Body of pancreas (tissue), 4 donors: ENCODE measurements around the gene YJU2. TPM values are rescaled to one million over a fixed set of nuclear protein-coding genes. Genes with fewer than 3 reads are reported as not detected.
"Not testable (repeated sequence)": the region's sequence is repeated elsewhere in the genome, so short reads cannot be mapped to it uniquely, and the experiment has no call there.

ENCODE experiments used
- ATAC-seq: fragments of 150-250 bp; one replicate; pipeline ENCODE4 v1.9.1; 2016
- DNase-seq, 4 donors: peaks; one replicate each; pipeline ENCODE4 v3.0.0-alpha.2; 2019
- H3K27ac ChIP-seq, 4 donors: fragments of 200-600 bp; sonication (generic); 1 replicate in 3 of 4; 2 replicates in 1 of 4; pipeline versions ENCODE4 v1.5.1 to v1.6.1; 2016 to 2019; ENCODE audit warnings: mild to moderate bottlenecking in 1 of 4, mixed read lengths in 1 of 4, moderate library complexity in 1 of 4
- H3K27me3 ChIP-seq, 2 donors: fragments of 200-600 bp; sonication (generic); one replicate each; pipeline ENCODE4 v1.6.0; 2016; ENCODE audit warnings: mild to moderate bottlenecking in 1 of 2
- H3K36me3 ChIP-seq, 2 donors: fragments of 200-600 bp; sonication (generic); replicated peaks in 1 of 2; 2 replicates each; pipeline ENCODE4 v1.5.1; 2016; ENCODE audit warnings: low read depth in 2 of 2; ENCODE audit not compliant: insufficient read depth in 1 of 2
- H3K4me1 ChIP-seq: fragments of 200-600 bp; sonication (generic); one replicate; pipeline ENCODE4 v1.6.0; 2016
- H3K4me3 ChIP-seq, 2 donors: fragments of 200-600 bp; sonication (generic); 1 replicate in 1 of 2; 2 replicates in 1 of 2; pipeline ENCODE4 v1.5.1; 2016 to 2019
- H3K9me3 ChIP-seq, 3 donors: fragments of 200-600 bp; sonication (generic); 1 replicate in 2 of 3; 2 replicates in 1 of 3; pipeline ENCODE4 v1.5.1; 2016
- POLR2A ChIP-seq, 3 donors: fragments of 450-650 bp; IDR thresholded peaks; one replicate each; pipeline ENCODE4 v1.6.1; 2016; ENCODE audit warnings: antibody characterized with exemption in 3 of 3, mild to moderate bottlenecking in 2 of 3
- WGBS, 2 donors: methylation state at CpG; one replicate each; pipeline ENCODE4 v1.1.5; 2017; 5-methylcytosine and 5-hydroxymethylcytosine counted together
- intact Hi-C: fragments of 100-400 bp; cut with DNase I; formaldehyde crosslinking; loops from one replicate; pipeline ENCODE4 v1.15.1; 2023
- total RNA-seq, 2 donors: library from RNA; depleted of rRNA; stranded (reverse); fragments of >200 nt; gene quantifications; one replicate each; pipeline ENCODE4 v1.1.0, GENCODE V29; 2016
- TF ChIP-seq, protein P1 (sequence below), 7 experiments: fragments of 450-650 bp in 4 of 7; fragments of 200-600 bp in 3 of 7; sonication (generic) in 3 of 7; IDR thresholded peaks; one replicate each; pipeline ENCODE4 v1.5.1; 2016 to 2019; ENCODE audit warnings: antibody characterized with exemption in 7 of 7

Gene YJU2
- total RNA-seq, 2 donors from 2014 or later = 15.5 to 20.2 TPM

DNA sequence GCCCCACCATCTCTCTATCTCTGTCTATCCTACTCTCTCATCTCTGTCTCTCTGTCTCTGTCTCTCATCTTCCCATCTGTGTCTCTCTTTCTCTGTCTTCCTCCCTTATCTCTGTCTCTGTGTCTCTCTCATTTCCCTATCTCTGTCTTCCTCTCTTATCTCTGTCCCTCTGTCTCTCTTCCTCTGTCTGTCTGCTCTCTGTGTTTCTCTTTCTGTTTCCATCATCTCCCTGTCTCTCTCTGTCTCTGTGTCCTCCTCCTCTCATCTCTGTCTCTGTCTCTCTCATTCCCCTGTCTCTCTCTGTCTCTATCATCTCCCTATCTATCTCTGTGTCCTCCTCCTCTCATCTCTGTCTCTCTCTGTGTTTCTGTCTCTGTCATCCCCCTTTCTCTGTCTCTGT is 19.1 kb upstream of the YJU2 start:
- Histone ChIP-seq H3K27ac (no peak overlapping the region), H3K4me3 (no peak overlapping the region), H3K36me3 (no peaks in the 10 kb centered on the region), H3K4me1 (no peaks in the 10 kb centered on the region), H3K9me3 (no peaks in the 10 kb centered on the region), H3K27me3 (peaks cover 0 to 6% of the 10 kb centered on the region in 2 donors)
- DNase-seq = no peak
- no peak for TF ChIP-seq POLR2A (IDR thresholded peaks at IDR 0.05)
- TF ChIP-seq, protein P1, sequence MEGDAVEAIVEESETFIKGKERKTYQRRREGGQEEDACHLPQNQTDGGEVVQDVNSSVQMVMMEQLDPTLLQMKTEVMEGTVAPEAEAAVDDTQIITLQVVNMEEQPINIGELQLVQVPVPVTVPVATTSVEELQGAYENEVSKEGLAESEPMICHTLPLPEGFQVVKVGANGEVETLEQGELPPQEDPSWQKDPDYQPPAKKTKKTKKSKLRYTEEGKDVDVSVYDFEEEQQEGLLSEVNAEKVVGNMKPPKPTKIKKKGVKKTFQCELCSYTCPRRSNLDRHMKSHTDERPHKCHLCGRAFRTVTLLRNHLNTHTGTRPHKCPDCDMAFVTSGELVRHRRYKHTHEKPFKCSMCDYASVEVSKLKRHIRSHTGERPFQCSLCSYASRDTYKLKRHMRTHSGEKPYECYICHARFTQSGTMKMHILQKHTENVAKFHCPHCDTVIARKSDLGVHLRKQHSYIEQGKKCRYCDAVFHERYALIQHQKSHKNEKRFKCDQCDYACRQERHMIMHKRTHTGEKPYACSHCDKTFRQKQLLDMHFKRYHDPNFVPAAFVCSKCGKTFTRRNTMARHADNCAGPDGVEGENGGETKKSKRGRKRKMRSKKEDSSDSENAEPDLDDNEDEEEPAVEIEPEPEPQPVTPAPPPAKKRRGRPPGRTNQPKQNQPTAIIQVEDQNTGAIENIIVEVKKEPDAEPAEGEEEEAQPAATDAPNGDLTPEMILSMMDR (IDR thresholded peaks at IDR 0.05) = no peak
- ATAC-seq = no peak
- intact Hi-C loops = no loop called here

DNA sequence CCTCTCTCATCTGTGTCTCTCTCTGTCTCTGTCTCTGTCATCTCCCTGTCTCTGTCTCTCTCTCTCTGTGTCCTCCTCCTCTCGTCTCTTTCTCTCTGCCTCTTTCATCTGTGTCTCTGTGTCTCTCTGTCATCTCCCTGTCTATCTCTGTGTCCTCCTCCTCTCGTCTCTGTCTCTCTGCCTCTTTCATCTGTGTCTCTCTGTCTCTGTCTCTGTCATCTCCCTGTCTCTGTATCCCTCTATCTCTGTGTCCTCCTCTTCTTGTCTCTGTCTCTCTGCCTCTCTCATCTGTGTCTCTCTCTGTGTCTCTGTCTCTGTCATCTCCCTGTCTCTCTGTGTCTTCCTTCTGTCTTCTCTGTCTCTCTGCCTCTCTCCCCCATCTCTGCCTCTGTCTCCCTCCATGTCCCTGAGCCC is 18.1 kb upstream of the YJU2 start:
- Histone ChIP-seq H3K4me1 (no peaks in the 10 kb centered on the region), H3K27ac (no peak overlapping the region), H3K27me3 (peaks cover 0 to 6% of the 10 kb centered on the region in 2 donors), H3K4me3 (no peak overlapping the region), H3K36me3 (no peaks in the 10 kb centered on the region), H3K9me3 (no peaks in the 10 kb centered on the region)
- WGBS, 2 donors = 37 to 49% methylated on average over 2 of the region's 2 CpGs
- ATAC-seq (no peak), DNase-seq (no peak)
- no peak for TF ChIP-seq POLR2A (IDR thresholded peaks at IDR 0.05)
- TF ChIP-seq, protein P1 (IDR thresholded peaks at IDR 0.05) = no peak
- intact Hi-C loops = no loop called here

DNA sequence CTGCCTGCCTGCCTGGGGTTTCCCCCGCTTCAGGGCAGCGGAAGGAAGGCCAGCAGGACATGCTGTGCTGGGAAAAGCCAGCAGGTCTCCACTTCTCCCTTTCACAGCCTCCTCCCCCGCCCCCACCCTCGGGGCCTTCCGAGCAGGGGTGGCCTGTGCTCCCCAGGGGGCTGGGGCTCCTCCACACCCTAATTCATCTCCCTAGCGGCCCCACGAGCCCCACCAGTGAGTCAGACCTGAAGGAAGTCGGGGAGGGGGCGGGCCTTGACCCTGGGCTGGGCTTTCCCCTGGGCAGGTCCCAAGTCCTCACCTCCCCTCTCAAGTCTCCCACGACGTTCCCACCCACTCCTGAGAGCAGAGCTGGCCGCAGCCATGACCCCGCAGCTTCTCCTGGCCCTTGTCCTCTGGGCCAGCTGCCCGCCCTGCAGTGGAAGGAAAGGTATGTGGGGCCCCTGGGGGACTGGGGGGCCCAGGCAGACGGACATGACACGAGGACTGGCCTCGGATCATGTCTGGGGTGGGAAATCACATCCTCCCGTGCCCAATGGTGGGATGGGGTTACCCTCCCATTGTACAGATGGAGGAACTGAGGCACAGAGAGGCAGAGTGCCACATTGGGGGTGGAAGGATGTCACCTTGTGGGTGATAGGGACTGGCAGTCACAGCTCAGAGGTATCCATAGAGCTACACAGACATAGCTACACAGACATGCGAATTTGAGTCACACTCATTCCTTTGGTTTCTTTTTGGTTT is 17.5 kb upstream of the YJU2 start, which contains the start of gene EBI3:
Gene EBI3 (plus strand): TSS at position 345 of the 753 bp plus-strand sequence. CDS start 28 bp downstream, at position 373.
- Histone ChIP-seq H3K4me1 (no peaks in the 10 kb centered on the region), H3K27ac (no peak within 1 kb of the TSS), H3K27me3 (peaks cover 0 to 6% of the 10 kb centered on the region in 2 donors), H3K36me3 (no peaks in the 10 kb centered on the region), H3K9me3 (no peaks in the 10 kb centered on the region), H3K4me3 (no peak within 1 kb of the TSS)
- DNase-seq (peak in 2 of 4 donors; percentile 7 to 22), ATAC-seq (peak; percentile 27)
- intact Hi-C loops = no loop called here
- no peak for TF ChIP-seq POLR2A (IDR thresholded peaks at IDR 0.05)
- 17 to 19% methylated on average over 7 to 15 of the region's 19 CpGs for WGBS, 2 donors

DNA sequence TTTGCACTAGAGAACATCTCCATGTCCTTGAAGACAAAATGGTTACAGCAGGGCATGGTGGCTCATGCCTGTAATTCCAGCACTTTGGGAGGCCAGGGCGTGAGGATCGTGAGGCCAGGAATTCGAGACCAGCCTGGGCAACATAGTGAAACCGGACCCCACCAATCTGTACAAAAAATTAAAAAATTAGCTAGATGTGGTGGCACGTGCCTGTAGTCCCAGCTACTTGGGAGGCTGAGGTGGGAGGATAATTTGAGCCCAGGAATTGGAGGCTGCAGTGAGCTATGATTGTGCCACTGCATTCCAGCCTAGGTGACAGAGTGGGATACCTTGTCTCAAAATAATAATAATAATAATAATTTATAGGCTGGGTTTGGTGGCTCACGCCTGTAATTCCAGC is 16.6 kb upstream of the YJU2 start:
- H3K27ac ChIP-seq, H3K4me3 ChIP-seq, H3K9me3 ChIP-seq, intact Hi-C loops, H3K4me1 ChIP-seq, DNase-seq, ATAC-seq, H3K36me3 ChIP-seq, H3K27me3 ChIP-seq: not testable (repeated sequence)
- WGBS, 2 donors = 71 to 76% methylated on average over 6 of the region's 6 CpGs

DNA sequence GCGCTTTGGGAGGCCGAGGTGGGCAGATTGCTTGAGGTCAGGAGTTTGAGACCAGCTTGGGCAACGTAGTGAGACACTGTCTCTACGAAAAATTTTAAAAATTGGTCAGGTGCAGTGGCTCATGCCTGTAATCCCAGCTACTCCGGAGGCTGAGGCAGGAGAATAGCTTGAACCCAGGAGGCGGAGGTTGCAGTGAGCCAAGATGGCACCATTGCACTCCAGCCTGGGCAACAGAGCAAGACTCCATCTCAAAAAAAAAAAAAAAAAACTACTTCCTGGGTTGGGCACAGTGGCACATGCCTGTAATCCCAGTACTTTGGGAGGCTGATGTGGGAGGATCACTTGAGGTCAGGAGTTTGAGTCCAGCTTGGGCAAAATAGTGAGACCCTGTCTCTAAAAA is 15.4 kb upstream of the YJU2 start:
- H3K27ac ChIP-seq, H3K27me3 ChIP-seq, ATAC-seq, H3K4me1 ChIP-seq, H3K36me3 ChIP-seq, DNase-seq, intact Hi-C loops, H3K9me3 ChIP-seq, H3K4me3 ChIP-seq: not testable (repeated sequence)
- WGBS, 2 donors = 68 to 89% methylated on average over 6 of the region's 6 CpGs

DNA sequence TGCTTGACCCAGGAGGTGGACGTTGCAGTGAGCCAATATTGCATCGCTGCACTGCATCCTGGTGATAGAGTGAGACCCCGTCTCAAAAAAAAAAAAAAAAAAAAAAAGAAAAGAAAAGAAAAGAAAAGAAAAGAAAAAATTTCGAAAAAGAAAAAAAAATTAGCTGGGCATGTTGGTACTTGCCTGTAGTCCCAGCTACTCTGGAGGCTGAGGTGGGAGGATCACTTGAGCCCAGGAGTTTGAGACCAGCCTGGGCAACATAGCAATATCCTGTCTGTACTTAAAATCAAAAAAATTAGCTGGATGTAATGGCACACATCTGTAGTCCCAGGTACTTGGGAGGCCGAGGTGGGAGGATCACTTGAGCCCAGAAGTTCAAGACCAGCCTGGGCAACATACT is 14.7 kb upstream of the YJU2 start:
- DNase-seq, ATAC-seq, H3K27me3 ChIP-seq, intact Hi-C loops, H3K4me1 ChIP-seq, H3K4me3 ChIP-seq, H3K27ac ChIP-seq, H3K36me3 ChIP-seq, H3K9me3 ChIP-seq: not testable (repeated sequence)
- 61 to 81% methylated on average over 4 to 5 of the region's 5 CpGs for WGBS, 2 donors
